ENCODE data around the gene L3MBTL4. TPM values are rescaled to one million over a fixed set of nuclear protein-coding genes. Genes with fewer than 3 reads are reported as not detected.
A peak's percentile ranks its signal among the peaks of the same experiment; 100 is the strongest.
"Not testable (repeated sequence)": the region's sequence is repeated elsewhere in the genome, so short reads cannot be mapped to it uniquely, and the experiment has no call there.

L3MBTL4 gene
- total RNA-seq, 1 donor from 2014 or later, result 10.9 TPM

DNA sequence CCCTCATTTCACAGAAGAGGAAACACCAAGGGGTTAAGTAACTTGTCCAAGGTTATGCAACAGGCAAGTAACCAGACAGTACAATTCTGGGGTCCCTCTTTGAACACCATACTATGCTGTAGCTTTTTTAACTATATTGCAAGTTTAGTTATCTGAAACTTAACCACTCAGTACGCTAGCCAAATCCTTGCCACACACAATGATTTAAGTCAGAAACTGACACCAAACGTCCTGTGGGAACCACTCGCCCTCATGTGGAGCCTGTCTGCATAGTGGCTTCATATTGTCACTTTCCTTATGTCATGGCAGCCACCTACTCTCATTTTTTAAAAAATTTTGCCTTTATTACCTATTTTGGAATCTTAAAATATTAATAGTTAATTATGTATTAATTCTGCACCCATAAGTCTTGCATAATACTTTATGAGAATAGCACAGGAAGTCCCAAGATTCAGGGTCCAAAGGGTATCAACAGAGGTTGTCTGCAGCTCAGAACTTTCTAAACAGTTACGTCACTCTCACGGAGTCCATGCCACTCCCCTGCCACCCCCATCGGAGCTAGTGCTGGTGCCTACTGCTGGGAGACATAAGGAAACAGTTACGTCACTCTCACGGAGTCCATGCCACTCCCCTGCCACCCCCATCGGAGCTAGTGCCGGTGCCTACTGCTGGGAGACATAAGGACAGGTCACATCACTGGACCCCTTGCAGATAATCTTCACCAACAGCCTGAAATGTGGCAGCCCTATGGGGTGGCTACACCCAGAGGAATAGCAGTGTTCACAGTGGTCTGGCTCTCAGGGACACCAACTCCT is 99.0 kb downstream of the L3MBTL4 start:
- DNase-seq (ENCODE audit: low spot score) (peak; percentile 45), ATAC-seq (peak; percentile 75)

GRCh38 chr18:6313415-6313814 is 101.3 kb downstream of the L3MBTL4 start:
- ATAC-seq (peak; percentile 79), DNase-seq (ENCODE audit: low spot score) (peak; percentile 51)

- ATAC-seq (no peak), DNase-seq (ENCODE audit: low spot score) (no peak)
These were observed 103.1 kb downstream of the L3MBTL4 start for GRCh38 chr18:6311456-6312215.

GRCh38 chr18:6310714-6311113 is 104.0 kb downstream of the L3MBTL4 start:
- ATAC-seq, result no peak
- no peak for DNase-seq (ENCODE audit: low spot score)

DNA sequence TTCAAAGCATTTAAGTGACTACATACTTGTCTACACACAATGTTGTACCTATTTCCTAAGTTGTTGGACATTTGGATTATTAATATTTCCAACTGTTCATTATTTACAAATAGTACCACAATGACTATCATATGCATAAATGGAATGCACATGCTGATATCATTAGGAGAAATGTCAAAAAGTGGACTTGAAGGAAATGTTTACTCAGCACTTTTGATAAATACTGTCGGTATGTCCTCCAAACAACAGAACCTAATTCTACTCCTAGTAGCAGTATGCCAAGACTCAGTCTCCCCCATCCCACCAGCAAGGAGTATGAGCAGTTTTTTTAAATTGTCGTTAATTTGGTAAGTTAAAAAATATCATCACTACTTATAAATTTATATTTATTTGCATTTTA is 116.8 kb downstream of the L3MBTL4 start:
- DNase-seq (ENCODE audit: low spot score) (no peak), ATAC-seq (no peak)

DNA sequence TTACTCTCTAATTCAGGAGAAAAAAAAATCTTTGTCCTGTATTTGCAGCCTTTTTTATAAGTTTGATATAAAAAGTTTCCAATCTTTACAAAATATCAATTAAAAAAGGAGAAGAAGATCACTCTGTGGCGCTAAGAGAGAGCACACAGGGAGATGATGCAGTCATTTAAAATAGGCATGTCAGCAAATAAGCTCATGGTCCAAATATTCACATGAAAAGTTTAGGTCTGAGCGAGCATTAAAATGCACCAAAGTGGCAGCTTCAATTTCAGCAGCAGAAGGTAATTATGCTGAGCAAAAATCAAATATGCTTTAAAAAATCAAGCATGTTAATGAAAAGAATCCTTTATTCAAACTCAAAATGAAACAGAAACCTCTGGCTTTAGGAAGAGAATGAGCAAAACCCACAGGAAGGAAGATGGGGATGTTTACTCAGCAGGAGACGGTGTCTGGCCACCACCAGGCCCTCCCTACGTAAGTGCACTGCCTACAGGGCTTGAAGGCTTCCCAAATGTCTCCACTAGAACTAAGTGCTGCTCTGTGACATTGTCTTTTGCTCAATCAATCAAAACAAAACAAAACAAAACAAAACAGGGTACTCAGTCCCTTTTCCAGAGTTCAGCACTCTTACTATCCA is 120.4 kb downstream of the L3MBTL4 start:
- DNase-seq (ENCODE audit: low spot score) (no peak), ATAC-seq (peak; percentile 68)

DNA sequence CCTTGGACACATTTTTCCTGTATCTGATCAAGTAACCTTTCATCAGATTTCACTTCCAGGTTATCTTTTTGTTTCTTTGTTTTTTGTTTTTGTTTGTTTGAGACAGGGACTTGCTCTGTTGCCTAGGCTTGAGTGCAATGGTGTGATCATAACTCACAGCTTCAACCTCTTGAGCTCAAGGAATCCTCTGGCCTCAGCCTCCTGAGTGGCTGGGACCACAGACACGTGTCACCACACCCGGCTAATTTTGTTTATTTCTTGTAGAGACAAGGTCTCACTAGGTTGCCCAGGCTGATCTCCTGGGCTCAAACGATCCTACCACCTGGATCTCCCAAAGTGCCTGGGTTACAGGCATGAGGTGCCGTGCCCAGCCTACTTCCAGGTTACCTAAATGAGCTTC is 124.9 kb downstream of the L3MBTL4 start:
- DNase-seq (ENCODE audit: low spot score) (no peak), ATAC-seq (no peak)

DNA sequence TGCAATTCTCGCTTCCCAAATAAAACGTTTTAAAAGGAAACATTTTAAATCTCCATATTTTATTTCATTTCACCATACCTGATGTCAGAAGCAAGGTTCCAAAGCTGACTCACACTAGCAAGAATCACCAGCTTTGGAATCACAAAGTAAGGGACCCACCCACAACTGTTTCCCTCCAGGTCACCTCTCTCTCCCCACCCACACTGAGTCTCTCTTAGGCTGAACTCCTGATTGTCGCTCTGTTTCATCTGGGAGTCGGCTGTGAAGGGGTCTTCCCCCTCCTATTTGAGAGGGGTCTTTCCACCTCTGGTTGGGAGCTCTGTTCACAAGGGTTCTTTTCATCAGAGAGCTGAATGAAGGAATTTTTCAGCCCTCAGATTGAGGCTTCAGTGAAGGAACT is 128.1 kb downstream of the L3MBTL4 start:
- ATAC-seq, result no peak

DNA sequence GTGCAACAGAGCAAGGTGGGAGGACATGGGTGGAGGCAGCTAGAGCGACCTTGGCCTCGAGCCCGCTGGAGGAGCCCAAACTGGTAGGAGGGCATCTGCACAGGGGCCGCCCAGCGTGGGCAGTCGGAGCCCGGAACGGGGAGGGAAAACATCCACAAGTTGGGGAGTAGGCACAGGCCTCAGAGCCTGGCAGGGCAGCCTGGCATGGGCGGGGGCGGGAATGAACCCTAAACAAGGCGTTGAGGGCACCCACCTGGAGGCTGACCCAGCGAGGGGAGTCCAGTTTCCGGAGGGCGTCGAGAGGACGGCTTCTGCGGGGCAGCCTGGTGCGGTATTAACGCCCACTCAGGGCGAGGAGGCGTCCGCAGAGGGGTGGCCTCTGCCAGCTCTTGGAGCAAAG is 129.9 kb downstream of the L3MBTL4 start:
- no peak for DNase-seq (ENCODE audit: low spot score)
- no peak for ATAC-seq

More for the DNA sequence above, 128.1 kb downstream of the L3MBTL4 start:
- no peak for DNase-seq (ENCODE audit: low spot score)

DNA sequence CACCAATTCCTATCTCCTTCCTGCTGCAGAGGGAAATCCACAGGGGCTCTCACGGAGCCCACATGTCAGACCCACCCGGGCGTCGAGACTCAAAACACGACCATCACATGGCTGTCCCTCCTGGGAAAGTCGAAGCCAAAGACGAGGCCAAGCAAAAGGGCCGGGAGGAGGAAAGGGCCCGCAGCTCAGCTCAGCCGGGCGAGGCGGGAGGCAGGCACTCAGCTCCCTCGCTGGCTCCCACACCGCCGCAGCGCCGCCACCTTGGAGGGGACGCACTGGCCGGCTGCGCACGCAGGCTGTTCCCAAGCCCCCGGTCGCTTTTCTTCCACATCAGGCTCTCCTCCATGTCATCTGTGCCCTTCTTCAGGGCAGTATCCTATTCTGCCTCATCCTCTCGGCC is 130.4 kb downstream of the L3MBTL4 start:
- no peak for ATAC-seq
- DNase-seq (ENCODE audit: low spot score), result no peak

- DNase-seq (ENCODE audit: low spot score) (no peak), ATAC-seq (peak; percentile 98)
These were observed 132.8 kb downstream of the L3MBTL4 start for GRCh38 chr18:6281874-6282273.

- DNase-seq (ENCODE audit: low spot score), result no peak
- no peak for ATAC-seq
These were observed 134.4 kb downstream of the L3MBTL4 start for GRCh38 chr18:6280211-6280743.

- DNase-seq (ENCODE audit: low spot score), result no peak
- ATAC-seq, result no peak
These were observed 135.4 kb downstream of the L3MBTL4 start for GRCh38 chr18:6279308-6279707.

DNA sequence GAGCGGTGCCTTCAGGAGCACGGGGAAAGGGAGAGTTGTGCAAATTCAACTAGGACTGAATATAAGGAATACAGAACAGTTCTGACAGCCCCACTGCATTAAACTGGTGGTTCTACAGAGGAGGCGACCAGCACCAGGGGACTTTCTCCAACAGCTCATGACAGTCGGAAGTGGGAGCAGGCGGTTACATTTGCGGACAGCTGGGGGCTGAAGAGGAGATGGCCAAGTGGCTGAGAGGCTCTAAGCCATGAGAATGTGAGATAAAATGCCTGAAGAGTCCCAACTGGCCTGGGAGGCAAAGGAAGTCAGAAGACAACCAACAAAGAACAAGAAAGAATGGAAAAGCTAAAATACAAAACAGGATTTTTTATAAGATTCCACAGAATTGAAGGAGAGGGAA is 141.3 kb downstream of the L3MBTL4 start:
- DNase-seq (ENCODE audit: low spot score) (no peak), ATAC-seq (no peak)

- not testable (repeated sequence) for ATAC-seq; DNase-seq (ENCODE audit: low spot score)
These were observed 142.6 kb downstream of the L3MBTL4 start for GRCh38 chr18:6272144-6272543.

DNA sequence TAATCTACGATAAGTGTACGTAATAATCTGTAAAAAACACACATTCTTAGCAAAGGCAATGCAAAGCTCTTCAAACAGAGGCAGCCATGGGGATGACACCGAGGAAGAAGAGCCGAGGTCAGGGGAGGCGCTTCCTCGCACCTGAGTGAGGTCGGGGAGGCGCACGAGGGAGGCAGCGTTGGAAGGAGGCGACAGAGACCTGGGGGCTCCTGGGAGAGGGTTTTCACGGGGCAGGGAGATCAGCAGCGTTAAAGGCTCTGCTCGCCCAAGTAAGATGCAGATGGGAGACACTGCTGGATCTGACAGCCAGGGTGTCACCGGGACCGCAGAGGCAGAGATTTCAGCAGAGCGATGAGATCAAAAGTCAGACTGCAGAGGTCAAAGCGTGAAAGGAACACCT is 143.1 kb downstream of the L3MBTL4 start:
- ATAC-seq (no peak), DNase-seq (ENCODE audit: low spot score) (no peak)

GRCh38 chr18:6270771-6271216 is 143.9 kb downstream of the L3MBTL4 start:
- no peak for DNase-seq (ENCODE audit: low spot score)
- ATAC-seq, result no peak

- ATAC-seq (no peak), DNase-seq (ENCODE audit: low spot score) (no peak)
These were observed 144.9 kb downstream of the L3MBTL4 start for GRCh38 chr18:6269660-6270332.

DNA sequence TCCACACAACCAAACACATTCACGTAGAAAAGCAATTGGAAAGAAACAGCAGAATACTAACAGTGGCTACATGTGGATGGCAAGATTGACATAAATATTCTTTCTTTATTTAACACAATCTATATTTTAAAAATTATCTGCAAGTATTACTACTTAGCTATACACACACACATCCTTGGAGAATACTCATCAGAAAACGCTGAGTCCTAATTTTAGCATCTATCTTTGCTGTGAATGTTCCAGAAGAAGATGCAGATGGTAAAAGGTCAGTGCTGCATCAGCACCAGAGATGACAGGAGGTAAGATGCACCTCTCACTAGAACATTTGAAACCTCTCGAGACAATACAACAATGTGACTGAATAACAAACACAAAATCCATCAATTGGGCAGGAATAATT is 148.5 kb downstream of the L3MBTL4 start:
- DNase-seq (ENCODE audit: low spot score) (no peak), ATAC-seq (no peak)

- ATAC-seq (peak; percentile 38), DNase-seq (ENCODE audit: low spot score) (no peak)
These were observed 152.8 kb downstream of the L3MBTL4 start for GRCh38 chr18:6261938-6262337.

GRCh38 chr18:6259324-6259723 is 155.4 kb downstream of the L3MBTL4 start:
- not testable (repeated sequence) for DNase-seq (ENCODE audit: low spot score); ATAC-seq

Data from left lobe of liver (tissue), 2 donors.